GM19328 (cell line): ENCODE data around the gene KIR2DL1.
"Not testable (repeated sequence)": the region's sequence is repeated elsewhere in the genome, so short reads cannot be mapped to it uniquely, and the experiment has no call there.

Experiments used
- ATAC-seq: cut with Tn5 transposase; IDR thresholded peaks from one replicate; pipeline ENCODE4 v1.9.1; 2021; ENCODE audit warnings: mild to moderate bottlenecking, moderate library complexity; ENCODE audit not compliant: unreplicated experiment

Gene KIR2DL1

GRCh38 chr19:54817670-54818536 is 48.3 kb downstream of the KIR2DL1 start:
- no peak for ATAC-seq

GRCh38 chr19:54824416-54824815 is 54.8 kb downstream of the KIR2DL1 start:
- not testable (repeated sequence) for ATAC-seq

- ATAC-seq = not testable (repeated sequence)
Measured at GRCh38 chr19:54825326-54825725, 55.7 kb downstream of the KIR2DL1 start.

GRCh38 chr19:54828064-54828463 is 58.5 kb downstream of the KIR2DL1 start:
- not testable (repeated sequence) for ATAC-seq

GRCh38 chr19:54832496-54832895 is 62.9 kb downstream of the KIR2DL1 start, which contains the start of gene KIR2DS4:
Gene KIR2DS4, plus strand, starts transcription at chr19:54832676.
- not testable (repeated sequence) for ATAC-seq
